Sigmoid colon (tissue), 7 donors: ENCODE results near the gene PROSER3. TPM values are rescaled to one million over a fixed set of nuclear protein-coding genes. Genes with fewer than 3 reads are reported as not detected.

Source experiments
- DNase-seq: peaks from one replicate; pipeline ENCODE4 v3.0.0-alpha.2; 2019
- H3K27ac ChIP-seq, 4 donors: fragments of 200-600 bp; sonication (generic); one replicate each; pipeline ENCODE4 v1.5.1; 2016 to 2019; ENCODE audit warnings: mild to moderate bottlenecking in 1 of 4
- H3K27me3 ChIP-seq, 3 donors: fragments of 200-600 bp; sonication (generic); one replicate each; pipeline ENCODE4 v1.5.1; 2019; ENCODE audit warnings: mild to moderate bottlenecking in 1 of 3
- H3K36me3 ChIP-seq, 4 donors: fragments of 200-600 bp; sonication (generic); one replicate each; pipeline ENCODE4 v1.5.1; 2016 to 2019
- H3K4me1 ChIP-seq, 4 donors: fragments of 200-600 bp; sonication (generic); one replicate each; pipeline ENCODE4 v1.5.1; 2017 to 2019
- H3K4me3 ChIP-seq, 4 donors: fragments of 200-600 bp; sonication (generic); one replicate each; pipeline ENCODE4 v1.5.1; 2017 to 2019; ENCODE audit warnings: mild to moderate bottlenecking in 2 of 4, moderate library complexity in 1 of 4
- H3K9me3 ChIP-seq, 4 donors: fragments of 200-600 bp in 3 of 4; sonication (generic) in 3 of 4; one replicate each; pipeline versions ENCODE4 v1.5.1 to v1.6.1; 2013 to 2019
- CTCF ChIP-seq, 4 experiments: fragments of 450-650 bp in 3 of 4; fragments of 200-600 bp in 1 of 4; IDR thresholded peaks; one replicate each; pipeline ENCODE4 v1.5.1; 2016 to 2019; ENCODE audit warnings: antibody characterized with exemption in 4 of 4, mild to moderate bottlenecking in 3 of 4, moderate library complexity in 2 of 4
- EP300 ChIP-seq, 4 donors: sonication (generic); formaldehyde crosslinking; IDR thresholded peaks; one replicate each; pipeline ENCODE4 v1.6.1; 2017; ENCODE audit warnings: antibody characterized with exemption in 4 of 4
- POLR2A ChIP-seq, 2 donors: fragments of 450-650 bp; IDR thresholded peaks; one replicate each; pipeline ENCODE4 v1.6.1; 2016; ENCODE audit warnings: antibody characterized with exemption in 2 of 2, mild to moderate bottlenecking in 2 of 2, moderate library complexity in 2 of 2
- POLR2AphosphoS5 ChIP-seq, 4 donors: sonication (generic); formaldehyde crosslinking; IDR thresholded peaks; one replicate each; pipeline ENCODE4 v1.6.1; 2017; ENCODE audit warnings: antibody characterized with exemption in 4 of 4
- WGBS, 2 donors: extraction: QIAGEN DNeasy Blood & Tissue Kit; methylation state at CpG; one replicate each; pipeline ENCODE4 v1.1.7; 2013; 5-methylcytosine and 5-hydroxymethylcytosine counted together
- intact Hi-C: fragments of 100-400 bp; cut with DNase I; formaldehyde crosslinking; loops from one replicate; pipeline ENCODE4 v1.15.1; 2023
- polyA plus RNA-seq, 3 donors: library from polyadenylated mRNA; stranded (reverse); fragments of 200-250 nt; gene quantifications; one replicate each; pipeline ENCODE4 v1.2.3, GENCODE V29; 2013
- total RNA-seq, 4 donors: library from RNA; depleted of rRNA; stranded (reverse); fragments of >200 nt; gene quantifications; one replicate each; pipeline ENCODE4 v1.1.0, GENCODE V29; 2016
- donor health status: healthy with polysubstance abuse.
- donor health status: Bipolar disorder and iron deficiency.
- donor health status: healthy.

The PROSER3 gene
- total and polyA plus RNA-seq, 7 donors: 2.4 to 16.5 (median 5.0) TPM

- no peaks in the 10 kb centered on the region for H3K9me3 ChIP-seq
- 88 to 91% methylated on average over 5 of the region's 5 CpGs for WGBS, 2 donors
- TF ChIP-seq CTCF (IDR thresholded peaks at IDR 0.05) (no peak), EP300 (IDR thresholded peaks at IDR 0.05) (no peak), POLR2A (IDR thresholded peaks at IDR 0.05) (no peak), POLR2AphosphoS5 (IDR thresholded peaks at IDR 0.05) (no peak)
- H3K27ac ChIP-seq: no peak overlapping the region
- intact Hi-C loops: no loop called here
- no peaks in the 10 kb centered on the region for H3K4me1 ChIP-seq
- no peaks in the 10 kb centered on the region for H3K36me3 ChIP-seq
- no peak for DNase-seq
- H3K4me3 ChIP-seq: no peak overlapping the region
- H3K27me3 ChIP-seq: peaks cover 0 to 13% (median 0%) of the 10 kb centered on the region in 3 donors
These were observed 49.7 kb downstream of the PROSER3 start for GRCh38 chr19:35807633-35808032.

DNA sequence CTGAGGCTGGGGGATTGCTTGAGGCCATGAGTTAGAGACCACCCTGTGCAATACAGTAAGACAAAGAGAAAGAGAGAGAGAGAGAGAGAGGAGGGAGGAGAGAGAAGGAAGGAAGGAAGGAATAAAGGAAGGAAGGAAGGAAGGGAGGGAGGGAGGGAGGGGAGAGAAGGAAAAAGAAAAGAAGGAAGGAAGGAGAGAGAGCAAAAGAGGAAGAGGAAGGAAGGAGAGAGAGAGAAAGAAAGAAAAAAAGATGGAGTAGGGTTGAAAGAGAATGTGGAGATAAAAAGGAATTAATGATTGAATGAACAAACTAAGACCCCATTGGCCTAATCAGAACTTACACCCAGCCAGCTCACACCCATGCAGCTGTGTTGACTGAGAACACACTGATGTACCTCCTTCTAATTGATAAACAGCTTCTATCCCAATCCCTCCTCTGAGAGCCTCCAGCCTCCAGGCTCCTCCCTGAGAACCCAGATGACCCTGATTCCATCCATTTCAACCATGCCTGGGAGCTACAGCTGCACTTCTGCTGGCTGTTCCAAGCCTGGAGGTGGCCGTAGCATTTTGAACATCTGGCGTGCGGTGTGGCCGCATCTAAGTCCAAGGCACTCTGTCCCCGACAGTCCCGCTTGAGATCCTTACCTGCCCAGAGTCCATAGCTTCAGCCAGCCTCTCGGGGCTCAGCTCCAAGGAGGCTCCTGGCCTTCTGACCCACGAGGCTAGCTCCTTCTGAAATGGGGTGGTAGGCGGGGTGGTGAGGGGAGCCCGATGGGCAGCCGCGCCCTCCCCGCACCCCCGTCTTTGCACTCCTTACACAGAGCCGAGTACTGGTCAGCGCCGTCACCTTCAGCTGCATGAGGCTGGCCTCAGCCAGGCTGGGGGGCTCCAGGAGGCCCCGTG lies 53.6 kb downstream of the PROSER3 start:
- H3K9me3 ChIP-seq: no peaks in the 10 kb centered on the region
- peaks cover 0 to 29% (median 0%) of the 10 kb centered on the region in 3 donors for H3K27me3 ChIP-seq
- H3K36me3 ChIP-seq: no peaks in the 10 kb centered on the region
- no peak overlapping the region for H3K27ac ChIP-seq
- intact Hi-C loops: no loop called here
- H3K4me3 ChIP-seq: no peak overlapping the region
- TF ChIP-seq CTCF (IDR thresholded peaks at IDR 0.05) (no peak), POLR2A (IDR thresholded peaks at IDR 0.05) (no peak), EP300 (IDR thresholded peaks at IDR 0.05) (no peak), POLR2AphosphoS5 (IDR thresholded peaks at IDR 0.05) (no peak)
- no peak for DNase-seq
- H3K4me1 ChIP-seq: no peaks in the 10 kb centered on the region
- 58 to 76% methylated on average over 18 of the region's 18 CpGs for WGBS, 2 donors

DNA sequence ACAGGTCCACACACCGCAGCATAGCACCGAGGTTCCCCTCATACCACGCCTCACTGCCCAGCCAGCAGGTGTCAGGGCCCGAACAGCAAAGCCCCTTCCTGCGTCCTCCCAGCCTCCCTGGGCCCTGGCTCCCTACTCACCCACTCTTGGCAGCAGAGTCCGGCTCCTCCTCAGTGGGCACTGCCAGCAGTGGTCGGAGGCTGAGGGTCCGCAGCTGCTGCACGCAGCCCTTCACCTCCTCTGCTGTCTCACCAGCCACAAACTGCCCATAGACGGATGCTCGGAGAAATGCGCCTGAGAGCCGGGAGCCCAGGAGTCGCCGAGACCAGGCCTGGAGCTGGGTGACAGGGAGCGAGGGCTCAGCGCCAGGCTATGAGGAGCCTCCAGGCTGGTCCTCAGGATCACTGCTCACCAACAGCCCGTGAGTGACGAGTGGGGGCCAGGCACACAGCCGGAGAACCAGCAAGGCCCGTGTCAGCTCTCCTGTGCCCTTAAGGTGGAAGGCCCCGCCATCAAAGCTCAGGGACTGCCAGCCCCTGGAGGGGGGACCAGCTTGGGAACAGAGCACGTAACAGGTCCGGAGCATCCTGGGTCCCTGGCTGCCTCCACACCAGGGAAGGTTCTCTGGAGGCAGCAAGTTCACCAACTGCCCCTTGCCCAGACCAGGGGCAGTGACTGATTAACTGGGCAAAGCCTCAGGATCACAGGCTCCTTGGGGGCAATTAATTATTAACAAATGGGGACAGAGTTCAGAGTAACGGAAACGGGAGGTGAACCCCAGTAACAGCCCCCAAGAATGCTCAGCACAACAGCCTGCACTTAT lies 54.5 kb downstream of the PROSER3 start, which contains the start of gene PRODH2:
Gene PRODH2 (minus strand): TSS at position 626 of the 823 bp plus-strand sequence. CDS start 40 bp downstream, at position 586.
- Histone ChIP-seq H3K27me3 (peaks cover 0 to 33% (median 3%) of the 10 kb centered on the region in 3 donors), H3K4me1 (no peaks in the 10 kb centered on the region), H3K36me3 (no peaks in the 10 kb centered on the region), H3K4me3 (no peak within 1 kb of the TSS), H3K27ac (no peak within 1 kb of the TSS), H3K9me3 (no peaks in the 10 kb centered on the region)
- no peak for DNase-seq
- 65 to 77% methylated on average over 26 of the region's 26 CpGs for whole genome bisulfite sequencing, 2 donors
- intact Hi-C loops: no loop called here
- no peak for TF ChIP-seq EP300 (IDR thresholded peaks at IDR 0.05)
- no peak for TF ChIP-seq POLR2AphosphoS5 (IDR thresholded peaks at IDR 0.05)
- TF ChIP-seq POLR2A (IDR thresholded peaks at IDR 0.05): no peak
- TF ChIP-seq CTCF (IDR thresholded peaks at IDR 0.05): no peak

- no peak for TF ChIP-seq POLR2AphosphoS5 (IDR thresholded peaks at IDR 0.05)
- no peak for TF ChIP-seq EP300 (IDR thresholded peaks at IDR 0.05)
- TF ChIP-seq POLR2A (IDR thresholded peaks at IDR 0.05): no peak
- no peak for TF ChIP-seq CTCF (IDR thresholded peaks at IDR 0.05)
These were observed 55.3 kb downstream of the PROSER3 start for GRCh38 chr19:35813043-35813890.

More at GRCh38 chr19:35813043-35813890, 55.3 kb downstream of the PROSER3 start:
- 82 to 88% methylated on average over 11 of the region's 11 CpGs for WGBS, 2 donors
- intact Hi-C loops: no loop called here
- Histone ChIP-seq H3K9me3 (no peaks in the 10 kb centered on the region), H3K4me1 (no peaks in the 10 kb centered on the region), H3K4me3 (no peak overlapping the region), H3K36me3 (no peaks in the 10 kb centered on the region), H3K27me3 (peaks cover 0 to 38% (median 5%) of the 10 kb centered on the region in 3 donors), H3K27ac (no peak overlapping the region)
- no peak for DNase-seq
